OCI-LY7 (cell line): ENCODE data around the gene POU4F3.

Source experiments
- CTCF ChIP-seq: fragments of 200-600 bp; sonication (generic); conservative IDR thresholded peaks from 2 replicates; pipeline ENCODE4 v1.5.1; 2014; ENCODE audit warnings: mild to moderate bottlenecking, antibody characterized with exemption, low read length, moderate library complexity, mixed read lengths
- EZH2phosphoT487 ChIP-seq: fragments of 200-600 bp; sonication (generic); IDR thresholded peaks from 2 replicates; pipeline ENCODE4 v1.6.1; 2018; ENCODE audit warnings: low read depth, borderline replicate concordance, mild to moderate bottlenecking, mixed run types, antibody characterized with exemption, low read length, moderate library complexity, mixed read lengths

DNA sequence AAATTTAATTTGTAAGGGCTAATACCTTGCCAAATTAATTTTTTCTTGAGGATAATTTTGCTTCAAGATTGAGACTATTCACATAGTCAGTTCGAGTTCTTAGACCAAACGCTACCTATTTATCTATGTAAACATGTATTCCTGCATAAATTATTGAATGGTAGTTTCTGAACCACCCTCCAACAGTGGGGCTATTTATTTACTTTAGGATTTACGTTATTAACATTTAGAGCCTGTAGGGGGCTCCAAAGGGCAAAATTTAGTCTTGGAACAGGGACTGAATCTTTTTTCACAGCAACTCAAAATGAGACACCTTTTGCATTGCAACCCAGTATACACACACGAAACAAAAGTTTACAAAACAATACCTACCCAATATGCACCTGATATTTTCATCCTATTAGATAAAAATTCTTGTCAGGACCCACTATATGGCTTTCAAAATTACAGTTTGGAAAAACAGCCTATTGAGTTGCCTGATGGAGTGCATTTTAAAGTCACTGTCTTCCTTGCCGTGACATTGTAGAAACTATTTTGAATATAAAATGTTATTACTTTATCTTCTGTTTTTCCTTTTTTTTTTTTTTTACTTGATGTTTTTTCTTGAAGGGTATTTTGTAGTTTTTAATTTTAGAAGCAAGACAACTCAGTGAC is 47.1 kb upstream of the POU4F3 start:
- TF ChIP-seq CTCF: peak; percentile 91
- TF ChIP-seq EZH2phosphoT487: no peak
